Small intestine (tissue), 7 donors: Measurements from ENCODE around the gene CPB1. TPM values are rescaled to one million over a fixed set of nuclear protein-coding genes. Genes with fewer than 3 reads are reported as not detected.

Experiments
- DNase-seq, 2 donors: peaks; one replicate each; pipeline versions ENCODE4 v3.0.0 to v3.0.0-alpha.2; 2013
- FAIRE-seq: peaks from 2 replicates; lab custom pipeline; 2012; peaks lifted over from hg19 to GRCh38; lab: Jason Lieb, UNC
- H3K27ac ChIP-seq, 3 donors: one replicate each; pipeline ENCODE4 v1.5.1; 2013; ENCODE audit warnings: low read length in 2 of 3, mild to moderate bottlenecking in 2 of 3, control low read depth in 1 of 3, inconsistent platforms in 1 of 3, low read depth in 1 of 3, moderate library complexity in 1 of 3
- H3K27me3 ChIP-seq, 3 donors: one replicate each; pipeline ENCODE4 v1.6.1; 2013; ENCODE audit warnings: low read length in 3 of 3, inconsistent platforms in 1 of 3; ENCODE audit not compliant: control insufficient read depth in 3 of 3, insufficient read depth in 3 of 3
- H3K36me3 ChIP-seq, 3 donors: one replicate each; pipeline ENCODE4 v1.6.1; 2013; ENCODE audit warnings: low read length in 3 of 3, inconsistent platforms in 1 of 3, low read depth in 1 of 3, mild to moderate bottlenecking in 1 of 3, moderate library complexity in 1 of 3; ENCODE audit not compliant: control insufficient read depth in 3 of 3, insufficient read depth in 2 of 3
- H3K4me1 ChIP-seq, 3 donors: one replicate each; pipeline ENCODE4 v1.6.1; 2013; ENCODE audit warnings: low read length in 2 of 3, inconsistent platforms in 1 of 3, low read depth in 1 of 3, mild to moderate bottlenecking in 1 of 3, moderate library complexity in 1 of 3; ENCODE audit not compliant: control insufficient read depth in 3 of 3, insufficient read depth in 2 of 3
- H3K4me3 ChIP-seq, 3 donors: one replicate each; pipeline ENCODE4 v1.5.1; 2013; ENCODE audit warnings: low read length in 3 of 3, control low read depth in 1 of 3, inconsistent platforms in 1 of 3, low read depth in 1 of 3, mild to moderate bottlenecking in 1 of 3, moderate library complexity in 1 of 3
- H3K9me3 ChIP-seq, 2 donors: one replicate each; pipeline ENCODE4 v1.6.1; 2013; ENCODE audit warnings: low read depth in 1 of 2, low read length in 1 of 2; ENCODE audit not compliant: control insufficient read depth in 2 of 2, insufficient read depth in 1 of 2
- WGBS, 3 donors: extraction: QIAGEN DNeasy Blood & Tissue Kit; methylation state at CpG; one replicate each; pipeline ENCODE4 v1.1.7; 2013; 5-methylcytosine and 5-hydroxymethylcytosine counted together
- polyA plus RNA-seq, 4 donors: library from polyadenylated mRNA; stranded (reverse) in 3 of 4; unstranded in 1 of 4; fragments of 200-250 nt in 3 of 4; fragments of 120-200 nt in 1 of 4; gene quantifications; one replicate each; pipeline versions ENCODE4 v1.2.1 to v1.2.3, GENCODE V29; 2013
- donor health status: healthy with polysubstance abuse.
- donor health status: control.
- donor health status: control.
- donor health status: Bipolar disorder and iron deficiency.
- donor health status: healthy.

CPB1 gene
- polyA plus RNA-seq, 4 donors = 0.07 to 7.6 (median 3.8) TPM

DNA sequence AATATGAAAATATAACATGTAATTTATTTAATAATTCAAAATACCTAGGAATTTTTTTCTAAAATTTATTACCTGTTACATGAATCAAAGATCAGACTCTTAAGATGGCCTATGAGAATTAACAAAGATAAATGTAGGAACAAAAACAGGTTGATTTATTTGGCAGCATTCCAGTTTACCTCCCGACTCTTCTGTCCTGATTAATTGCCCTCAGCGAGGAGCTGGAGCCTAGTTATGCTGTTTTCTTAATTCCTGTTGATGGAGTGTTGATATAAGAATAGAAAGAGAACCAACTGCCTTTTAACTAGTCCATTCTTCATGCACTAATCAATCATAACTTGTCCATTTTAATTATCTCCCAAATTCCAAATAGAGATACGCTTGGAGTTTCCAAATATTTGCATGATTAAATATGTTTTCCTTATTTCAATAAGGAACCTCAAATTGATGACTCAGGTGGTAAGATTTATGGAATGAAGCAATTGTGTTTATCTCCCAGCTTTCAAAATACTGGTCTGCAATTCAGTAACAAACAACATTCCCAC, 10.6 kb upstream of the CPB1 start:
- WGBS, 3 donors = 18 to 43% (median 29%) methylated on average over 3 of the region's 3 CpGs
- FAIRE-seq = no peak

GRCh38 chr3:148820361-148821245, 7.0 kb upstream of the CPB1 start:
- H3K27ac ChIP-seq = no peak overlapping the region
- no peaks in the 10 kb centered on the region for H3K9me3 ChIP-seq
- no peak overlapping the region for H3K4me3 ChIP-seq
- WGBS, 3 donors = 58 to 66% (median 62%) methylated on average over 7 of the region's 7 CpGs
- H3K27me3 ChIP-seq = no peaks in the 10 kb centered on the region
- no peaks in the 10 kb centered on the region for H3K36me3 ChIP-seq
- FAIRE-seq = no peak
- peak in 1 of 2 donors; percentile 1 for DNase-seq
- no peaks in the 10 kb centered on the region for H3K4me1 ChIP-seq

More for the DNA sequence above, 10.6 kb upstream of the CPB1 start:
- Histone ChIP-seq H3K9me3 (no peaks in the 10 kb centered on the region), H3K4me3 (no peak overlapping the region), H3K27ac (no peak overlapping the region), H3K27me3 (no peaks in the 10 kb centered on the region), H3K36me3 (no peaks in the 10 kb centered on the region), H3K4me1 (no peaks in the 10 kb centered on the region)
- DNase-seq = no peak

GRCh38 chr3:148823026-148823425, 4.6 kb upstream of the CPB1 start:
- no peaks in the 10 kb centered on the region for H3K4me1 ChIP-seq
- WGBS, 3 donors = 43 to 51% (median 50%) methylated on average over 1 of the region's 1 CpG
- FAIRE-seq (no peak), DNase-seq (no peak)
- no peaks in the 10 kb centered on the region for H3K36me3 ChIP-seq
- H3K4me3 ChIP-seq = no peak overlapping the region
- H3K27me3 ChIP-seq = no peaks in the 10 kb centered on the region
- no peak overlapping the region for H3K27ac ChIP-seq
- no peaks in the 10 kb centered on the region for H3K9me3 ChIP-seq

GRCh38 chr3:148825476-148825875, 2.1 kb upstream of the CPB1 start:
- Histone ChIP-seq H3K27me3 (no peaks in the 10 kb centered on the region), H3K27ac (no peak overlapping the region), H3K36me3 (no peaks in the 10 kb centered on the region), H3K4me1 (no peaks in the 10 kb centered on the region), H3K9me3 (no peaks in the 10 kb centered on the region), H3K4me3 (no peak overlapping the region)
- no peak for FAIRE-seq
- 58 to 78% (median 59%) methylated on average over 3 of the region's 3 CpGs for WGBS, 3 donors
- no peak for DNase-seq

DNA sequence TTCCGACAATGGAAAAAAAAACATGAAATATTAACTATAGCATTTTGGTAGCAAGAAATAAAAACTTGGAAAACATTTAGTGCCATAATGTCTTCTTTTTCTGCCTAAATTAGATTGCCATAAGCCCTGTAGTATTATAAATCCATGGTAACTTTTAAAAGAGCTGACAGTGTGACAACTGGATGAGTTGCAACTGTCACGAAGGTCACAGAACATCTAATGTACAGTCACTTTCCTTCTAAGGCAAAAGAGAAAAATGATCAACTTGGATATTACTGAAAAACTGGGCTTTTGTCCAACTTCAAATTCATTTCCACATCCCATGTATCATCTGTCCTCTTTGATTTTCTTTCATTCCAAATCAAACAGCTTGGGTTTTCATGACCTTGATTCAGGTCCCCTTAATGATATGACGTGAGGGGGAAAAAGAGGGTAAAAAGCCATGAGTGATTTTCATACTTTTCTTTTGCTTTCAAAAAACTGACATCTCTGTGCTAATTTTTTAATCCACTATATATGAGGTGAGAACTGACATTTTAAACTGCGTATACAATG, 602 bp downstream of the CPB1 start:
- Histone ChIP-seq H3K27me3 (no peaks in the 10 kb centered on the region), H3K4me3 (no peak overlapping the region), H3K27ac (no peak overlapping the region), H3K9me3 (no peaks in the 10 kb centered on the region), H3K36me3 (no peaks in the 10 kb centered on the region), H3K4me1 (no peaks in the 10 kb centered on the region)
- DNase-seq = no peak
- 71 to 73% (median 72%) methylated on average over 4 of the region's 4 CpGs for WGBS, 3 donors
- no peak for FAIRE-seq

GRCh38 chr3:148829926-148830325, 2.3 kb downstream of the CPB1 start:
- no peak for FAIRE-seq
- H3K4me3 ChIP-seq = no peak overlapping the region
- no peaks in the 10 kb centered on the region for H3K27me3 ChIP-seq
- WGBS, 3 donors = 71 to 84% (median 82%) methylated on average over 3 of the region's 3 CpGs
- H3K9me3 ChIP-seq = no peaks in the 10 kb centered on the region
- H3K27ac ChIP-seq = no peak overlapping the region
- H3K4me1 ChIP-seq = no peaks in the 10 kb centered on the region
- H3K36me3 ChIP-seq = no peaks in the 10 kb centered on the region
- DNase-seq = no peak

DNA sequence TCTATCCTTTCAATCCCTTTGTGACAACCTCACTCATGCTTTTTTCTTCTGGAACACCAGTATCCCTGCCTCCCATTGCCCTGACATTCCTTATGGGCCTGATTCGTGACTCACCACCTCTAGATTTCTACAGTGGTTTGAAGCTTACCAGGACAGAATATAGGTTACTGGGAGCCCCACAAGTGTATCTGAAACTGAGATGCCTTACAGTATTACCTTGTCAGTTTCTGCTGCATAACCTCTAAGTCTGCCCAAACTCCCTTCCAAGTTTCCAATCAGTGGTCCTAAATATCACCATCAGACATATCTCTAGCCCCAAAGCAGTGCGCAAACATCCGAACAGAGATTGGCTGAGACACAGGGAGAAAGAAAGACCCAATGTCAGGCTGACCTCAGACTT, 5.6 kb downstream of the CPB1 start:
- no peaks in the 10 kb centered on the region for H3K4me1 ChIP-seq
- FAIRE-seq = no peak
- 78 to 88% (median 84%) methylated on average over 3 of the region's 3 CpGs for WGBS, 3 donors
- DNase-seq = no peak
- no peaks in the 10 kb centered on the region for H3K36me3 ChIP-seq
- no peak overlapping the region for H3K27ac ChIP-seq
- no peaks in the 10 kb centered on the region for H3K9me3 ChIP-seq
- H3K27me3 ChIP-seq = no peaks in the 10 kb centered on the region
- no peak overlapping the region for H3K4me3 ChIP-seq

DNA sequence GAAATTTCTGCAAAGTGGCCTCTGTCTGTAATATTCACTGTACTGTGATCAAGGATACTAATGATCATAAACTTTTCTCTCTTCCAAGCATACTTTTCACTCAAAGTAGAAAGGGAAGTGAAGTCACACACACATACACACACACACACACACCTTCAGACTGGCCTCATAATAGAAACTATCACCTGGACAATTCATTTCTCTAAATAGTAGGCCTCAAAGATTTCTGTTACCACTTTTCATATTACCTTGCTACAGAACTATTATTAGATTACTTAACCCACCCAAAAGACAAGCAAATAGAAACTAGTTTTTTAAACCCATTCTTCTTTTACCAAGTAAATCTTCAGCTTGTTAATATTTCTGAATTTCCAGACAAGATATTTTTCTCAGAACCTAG, 12.2 kb downstream of the CPB1 start:
- H3K36me3 ChIP-seq = no peaks in the 10 kb centered on the region
- no peaks in the 10 kb centered on the region for H3K4me1 ChIP-seq
- H3K4me3 ChIP-seq = no peak overlapping the region
- no peak for DNase-seq
- H3K27me3 ChIP-seq = no peaks in the 10 kb centered on the region
- no peak overlapping the region for H3K27ac ChIP-seq
- no peaks in the 10 kb centered on the region for H3K9me3 ChIP-seq
- FAIRE-seq = no peak
